Measurements from ENCODE around the gene ANAPC4. TPM values are rescaled to one million over a fixed set of nuclear protein-coding genes. Genes with fewer than 3 reads are reported as not detected.

The ANAPC4 gene
- total and polyA plus RNA-seq, 8 donors: 9.0 to 39.9 (median 14.4) TPM

- Histone ChIP-seq H3K27me3 (no peaks in the 10 kb centered on the region), H3K9me3 (no peaks in the 10 kb centered on the region), H3K4me3 (no peak overlapping the region), H3K36me3 (peaks cover 0 to 2% (median 0%) of the 10 kb centered on the region in 3 donors), H3K4me1 (no peaks in the 10 kb centered on the region), H3K27ac (no peak overlapping the region)
- no peak for TF ChIP-seq CTCF (IDR thresholded peaks at IDR 0.05)
- WGBS, 2 donors: 73 to 85% methylated on average over 2 of the region's 2 CpGs
- intact Hi-C loops (cut with DNase I): no loop called here
- ATAC-seq (no peak), DNase-seq (no peak), FAIRE-seq (no peak)
Observed at GRCh38 chr4:25350561-25350960, 26.5 kb upstream of the ANAPC4 start.

- DNase-seq: no peak
Observed at GRCh38 chr4:25351777-25352416, 25.2 kb upstream of the ANAPC4 start.

GRCh38 chr4:25356068-25356467 lies 21.0 kb upstream of the ANAPC4 start:
- no peak for DNase-seq
- WGBS, 2 donors: 98 to 99% methylated on average over 2 of the region's 2 CpGs
- no peak for FAIRE-seq
- Histone ChIP-seq H3K4me3 (no peak overlapping the region), H3K27me3 (no peaks in the 10 kb centered on the region), H3K36me3 (no peaks in the 10 kb centered on the region), H3K9me3 (no peaks in the 10 kb centered on the region), H3K27ac (no peak overlapping the region), H3K4me1 (peaks cover 0 to 3% (median 0%) of the 10 kb centered on the region in 3 donors)
- no peak for TF ChIP-seq CTCF (IDR thresholded peaks at IDR 0.05)
- no peak for ATAC-seq
- intact Hi-C loops (cut with DNase I): no loop called here

More at GRCh38 chr4:25351777-25352416, 25.2 kb upstream of the ANAPC4 start:
- Histone ChIP-seq H3K4me3 (no peak overlapping the region), H3K4me1 (no peaks in the 10 kb centered on the region), H3K27me3 (no peaks in the 10 kb centered on the region), H3K27ac (no peak overlapping the region), H3K36me3 (peaks cover 0 to 2% (median 0%) of the 10 kb centered on the region in 3 donors), H3K9me3 (no peaks in the 10 kb centered on the region)
- intact Hi-C loops (cut with DNase I): no loop called here
- no peak for ATAC-seq
- no peak for TF ChIP-seq CTCF (IDR thresholded peaks at IDR 0.05)
- 83 to 88% methylated on average over 4 of the region's 4 CpGs for WGBS, 2 donors
- no peak for FAIRE-seq

- no peak for TF ChIP-seq CTCF (IDR thresholded peaks at IDR 0.05)
- H3K27me3 ChIP-seq: no peaks in the 10 kb centered on the region
- no peak for FAIRE-seq
- no peaks in the 10 kb centered on the region for H3K9me3 ChIP-seq
- H3K27ac ChIP-seq: no peak overlapping the region
- peak; percentile 77 to 90 (median 84) for DNase-seq
- peak; percentile 96 to 99 (median 98) for ATAC-seq
- H3K4me3 ChIP-seq: no peak overlapping the region
- H3K4me1 ChIP-seq: peaks cover 0 to 3% (median 0%) of the 10 kb centered on the region in 3 donors
- peaks cover 0 to 7% (median 0%) of the 10 kb centered on the region in 3 donors for H3K36me3 ChIP-seq
- WGBS, 2 donors: 64 to 70% methylated on average over 14 of the region's 14 CpGs
- intact Hi-C loops (cut with DNase I): no loop called here
Observed at GRCh38 chr4:25358515-25359275, 18.4 kb upstream of the ANAPC4 start.

- no peak for DNase-seq
- no peak for FAIRE-seq
- no peak for ATAC-seq
- intact Hi-C loops (cut with DNase I): no loop called here
- Histone ChIP-seq H3K36me3 (peaks cover 0 to 7% (median 0%) of the 10 kb centered on the region in 3 donors), H3K4me3 (no peak overlapping the region), H3K4me1 (peaks cover 0 to 3% (median 0%) of the 10 kb centered on the region in 3 donors), H3K9me3 (no peaks in the 10 kb centered on the region), H3K27ac (no peak overlapping the region), H3K27me3 (no peaks in the 10 kb centered on the region)
- no peak for TF ChIP-seq CTCF (IDR thresholded peaks at IDR 0.05)
- 95 to 97% methylated on average over 9 of the region's 9 CpGs for WGBS, 2 donors
Observed at GRCh38 chr4:25361253-25361652, 15.8 kb upstream of the ANAPC4 start.

Data from pancreas (tissue), 10 donors.